HG03064 (cell line): ENCODE data around the gene SLX4.
"Not testable (repeated sequence)": the region's sequence is repeated elsewhere in the genome, so short reads cannot be mapped to it uniquely, and the experiment has no call there.

Experiments used
- ATAC-seq: cut with Tn5 transposase; IDR thresholded peaks from one replicate; pipeline ENCODE4 v1.9.1; 2021; ENCODE audit warnings: low read depth; ENCODE audit not compliant: unreplicated experiment

SLX4 gene, protein sequence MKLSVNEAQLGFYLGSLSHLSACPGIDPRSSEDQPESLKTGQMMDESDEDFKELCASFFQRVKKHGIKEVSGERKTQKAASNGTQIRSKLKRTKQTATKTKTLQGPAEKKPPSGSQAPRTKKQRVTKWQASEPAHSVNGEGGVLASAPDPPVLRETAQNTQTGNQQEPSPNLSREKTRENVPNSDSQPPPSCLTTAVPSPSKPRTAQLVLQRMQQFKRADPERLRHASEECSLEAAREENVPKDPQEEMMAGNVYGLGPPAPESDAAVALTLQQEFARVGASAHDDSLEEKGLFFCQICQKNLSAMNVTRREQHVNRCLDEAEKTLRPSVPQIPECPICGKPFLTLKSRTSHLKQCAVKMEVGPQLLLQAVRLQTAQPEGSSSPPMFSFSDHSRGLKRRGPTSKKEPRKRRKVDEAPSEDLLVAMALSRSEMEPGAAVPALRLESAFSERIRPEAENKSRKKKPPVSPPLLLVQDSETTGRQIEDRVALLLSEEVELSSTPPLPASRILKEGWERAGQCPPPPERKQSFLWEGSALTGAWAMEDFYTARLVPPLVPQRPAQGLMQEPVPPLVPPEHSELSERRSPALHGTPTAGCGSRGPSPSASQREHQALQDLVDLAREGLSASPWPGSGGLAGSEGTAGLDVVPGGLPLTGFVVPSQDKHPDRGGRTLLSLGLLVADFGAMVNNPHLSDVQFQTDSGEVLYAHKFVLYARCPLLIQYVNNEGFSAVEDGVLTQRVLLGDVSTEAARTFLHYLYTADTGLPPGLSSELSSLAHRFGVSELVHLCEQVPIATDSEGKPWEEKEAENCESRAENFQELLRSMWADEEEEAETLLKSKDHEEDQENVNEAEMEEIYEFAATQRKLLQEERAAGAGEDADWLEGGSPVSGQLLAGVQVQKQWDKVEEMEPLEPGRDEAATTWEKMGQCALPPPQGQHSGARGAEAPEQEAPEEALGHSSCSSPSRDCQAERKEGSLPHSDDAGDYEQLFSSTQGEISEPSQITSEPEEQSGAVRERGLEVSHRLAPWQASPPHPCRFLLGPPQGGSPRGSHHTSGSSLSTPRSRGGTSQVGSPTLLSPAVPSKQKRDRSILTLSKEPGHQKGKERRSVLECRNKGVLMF (N-terminal part only)

DNA sequence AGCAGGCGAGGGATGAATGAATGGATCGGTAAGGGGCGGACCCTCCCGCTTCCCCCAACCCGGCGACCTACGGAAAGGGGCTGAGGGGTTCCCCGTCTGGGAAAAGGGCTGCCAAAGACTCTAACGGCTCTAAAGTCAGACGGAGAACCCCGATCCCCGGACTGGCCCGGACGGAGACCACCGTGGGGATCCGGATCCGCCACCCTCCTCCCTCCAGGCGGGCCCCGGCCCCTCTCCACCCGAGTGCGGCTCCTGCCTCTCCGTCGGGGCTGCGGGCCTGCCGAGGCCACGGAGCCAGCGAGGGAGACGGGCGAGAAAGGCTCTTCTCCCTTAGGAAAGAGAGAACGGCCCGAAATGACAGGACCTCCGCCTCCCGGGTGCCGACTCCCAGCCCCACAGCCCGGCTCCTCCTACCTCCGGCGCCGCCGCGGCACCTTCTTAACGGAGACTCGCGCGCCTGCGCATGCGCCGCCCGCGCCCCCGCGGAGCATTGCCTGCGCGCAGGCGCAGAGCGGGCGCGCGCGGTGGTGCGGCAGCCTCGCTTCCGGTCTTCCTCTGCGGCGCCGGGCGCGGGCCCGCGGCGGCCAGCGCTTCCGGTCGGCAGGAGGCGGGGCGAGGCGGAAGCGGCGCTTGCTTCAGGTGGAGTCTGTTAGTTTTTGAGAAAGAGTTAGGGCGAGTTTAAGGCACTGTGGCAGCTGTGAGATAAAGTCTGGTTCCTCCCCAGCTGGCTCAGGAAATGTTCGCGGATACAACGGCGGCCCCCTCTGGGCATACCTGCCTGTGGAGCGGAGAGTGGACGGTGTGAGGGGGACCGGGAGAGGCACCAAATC is at the start of gene SLX4:
Gene SLX4 (minus strand): TSS at position 461 of the 830 bp plus-strand sequence. CDS start 2,642 bp downstream, outside the sequence.
- peak; percentile 81 for ATAC-seq

DNA sequence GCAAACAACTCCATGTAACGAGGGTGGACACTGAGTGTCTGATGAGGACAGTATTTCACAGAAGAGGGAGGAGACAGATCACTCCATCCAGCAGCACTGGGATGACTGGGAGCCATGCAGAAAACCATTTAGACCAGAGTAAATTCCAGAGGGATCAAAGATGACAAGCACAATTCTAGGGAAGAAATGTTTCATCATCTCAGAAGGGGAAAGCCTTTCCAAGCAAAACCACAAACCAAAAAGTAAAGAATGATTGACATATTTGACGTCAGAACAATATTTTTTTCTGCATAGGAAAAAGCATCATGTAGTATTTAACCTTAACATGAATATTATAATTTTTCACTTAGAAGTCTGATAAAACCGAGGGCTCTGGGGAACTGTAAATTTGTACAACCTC is 47.8 kb upstream of the SLX4 start:
- ATAC-seq = no peak

DNA sequence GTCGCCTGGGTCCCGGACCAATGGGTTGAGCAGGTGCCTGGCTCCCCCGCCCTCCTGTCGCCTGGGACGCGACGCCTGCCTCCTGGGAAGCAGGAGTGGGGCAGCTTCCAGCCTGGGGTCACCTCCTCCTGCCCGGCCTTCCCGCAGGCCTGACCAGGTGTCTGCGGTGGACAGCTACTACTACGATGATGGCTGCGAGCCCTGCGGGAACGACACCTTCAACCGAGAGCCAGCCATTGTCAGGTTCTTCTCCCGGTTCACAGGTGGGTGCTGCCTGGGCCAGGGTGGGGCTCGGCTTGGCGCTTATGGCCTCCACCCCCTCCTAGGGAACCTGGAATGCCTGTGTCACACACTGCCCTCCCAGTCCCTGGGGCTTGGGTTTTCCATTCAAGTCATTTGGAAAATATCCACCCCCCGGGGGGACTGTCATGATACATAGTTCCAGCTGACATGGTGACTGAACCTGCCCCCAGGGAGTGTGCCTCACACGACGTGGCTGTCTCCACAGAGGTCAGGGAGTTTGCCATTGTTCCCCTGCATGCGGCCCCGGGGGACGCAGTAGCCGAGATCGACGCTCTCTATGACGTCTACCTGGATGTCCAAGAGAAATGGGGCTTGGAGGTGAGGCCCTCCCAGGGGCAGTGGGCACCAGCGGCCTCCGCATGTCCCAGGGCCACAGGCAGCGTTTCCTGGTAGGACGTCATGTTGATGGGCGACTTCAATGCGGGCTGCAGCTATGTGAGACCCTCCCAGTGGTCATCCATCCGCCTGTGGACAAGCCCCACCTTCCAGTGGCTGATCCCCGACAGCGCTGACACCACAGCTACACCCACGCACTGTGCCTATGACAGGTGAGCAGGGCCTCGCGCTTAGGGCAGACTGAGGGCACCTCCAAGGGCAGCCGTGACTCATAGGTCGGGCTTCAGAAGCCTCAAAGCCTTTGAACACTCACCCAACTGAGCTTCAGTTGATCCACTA is 45.4 kb upstream of the SLX4 start:
- no peak for ATAC-seq

DNA sequence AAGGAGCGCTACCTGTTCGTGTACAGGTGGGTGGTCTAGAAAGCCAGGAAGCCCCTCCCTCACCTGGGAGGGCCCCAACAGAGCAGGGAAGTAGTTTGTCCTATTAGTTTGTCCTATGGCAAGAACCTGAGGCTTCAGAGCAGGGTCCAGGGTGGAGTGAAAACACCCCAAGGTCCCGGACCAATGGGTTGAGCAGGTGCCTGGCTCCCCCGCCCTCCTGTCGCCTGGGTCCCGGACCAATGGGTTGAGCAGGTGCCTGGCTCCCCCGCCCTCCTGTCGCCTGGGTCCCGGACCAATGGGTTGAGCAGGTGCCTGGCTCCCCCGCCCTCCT is 44.7 kb upstream of the SLX4 start:
- ATAC-seq = not testable (repeated sequence)

DNA sequence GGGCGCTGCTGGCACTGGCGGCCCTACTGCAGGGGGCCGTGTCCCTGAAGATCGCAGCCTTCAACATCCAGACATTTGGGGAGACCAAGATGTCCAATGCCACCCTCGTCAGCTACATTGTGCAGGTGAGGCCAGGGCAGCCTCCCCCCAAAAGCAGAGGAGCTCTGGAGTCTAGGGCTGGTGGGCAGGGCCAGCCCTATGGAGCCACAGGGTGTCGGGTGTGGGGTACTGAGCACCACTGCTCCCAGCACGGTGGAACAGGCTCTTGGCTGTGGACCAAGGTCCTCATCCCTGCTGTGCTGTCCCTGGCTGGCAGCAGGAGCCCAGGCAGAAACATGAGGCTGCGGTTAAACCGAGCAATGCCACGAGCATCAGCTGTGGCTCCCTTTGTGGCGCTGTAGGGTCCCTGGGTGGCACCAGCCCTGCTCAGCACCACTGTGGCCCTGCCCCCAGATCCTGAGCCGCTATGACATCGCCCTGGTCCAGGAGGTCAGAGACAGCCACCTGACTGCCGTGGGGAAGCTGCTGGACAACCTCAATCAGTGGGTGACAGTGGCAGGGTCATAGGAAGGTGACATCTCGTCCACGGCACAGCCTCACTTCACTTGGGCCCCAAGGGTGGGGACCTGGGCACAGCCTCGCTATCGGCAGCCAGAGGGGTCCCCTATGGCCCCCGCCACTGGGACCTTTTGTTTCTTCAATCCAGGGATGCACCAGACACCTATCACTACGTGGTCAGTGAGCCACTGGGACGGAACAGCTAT is 44.2 kb upstream of the SLX4 start:
- ATAC-seq = no peak

DNA sequence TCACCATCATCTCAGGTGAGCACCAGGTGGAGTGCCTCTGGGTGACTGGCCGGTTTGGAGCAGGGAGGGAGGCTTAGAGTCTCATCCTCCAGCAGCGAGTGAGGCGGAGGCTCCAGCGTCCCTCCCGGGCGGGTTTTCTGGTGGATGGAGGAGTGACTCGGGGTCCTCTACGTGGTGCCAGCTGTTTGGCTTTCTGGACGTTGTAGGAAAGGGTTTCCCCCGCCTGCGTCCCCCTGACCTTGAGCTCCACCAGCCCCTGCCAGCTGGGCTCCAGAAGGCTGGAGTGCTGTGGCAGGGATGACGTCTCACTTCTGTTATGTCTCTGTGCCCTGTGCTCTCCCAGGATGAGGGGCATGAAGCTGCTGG is 43.6 kb upstream of the SLX4 start:
- no peak for ATAC-seq

DNA sequence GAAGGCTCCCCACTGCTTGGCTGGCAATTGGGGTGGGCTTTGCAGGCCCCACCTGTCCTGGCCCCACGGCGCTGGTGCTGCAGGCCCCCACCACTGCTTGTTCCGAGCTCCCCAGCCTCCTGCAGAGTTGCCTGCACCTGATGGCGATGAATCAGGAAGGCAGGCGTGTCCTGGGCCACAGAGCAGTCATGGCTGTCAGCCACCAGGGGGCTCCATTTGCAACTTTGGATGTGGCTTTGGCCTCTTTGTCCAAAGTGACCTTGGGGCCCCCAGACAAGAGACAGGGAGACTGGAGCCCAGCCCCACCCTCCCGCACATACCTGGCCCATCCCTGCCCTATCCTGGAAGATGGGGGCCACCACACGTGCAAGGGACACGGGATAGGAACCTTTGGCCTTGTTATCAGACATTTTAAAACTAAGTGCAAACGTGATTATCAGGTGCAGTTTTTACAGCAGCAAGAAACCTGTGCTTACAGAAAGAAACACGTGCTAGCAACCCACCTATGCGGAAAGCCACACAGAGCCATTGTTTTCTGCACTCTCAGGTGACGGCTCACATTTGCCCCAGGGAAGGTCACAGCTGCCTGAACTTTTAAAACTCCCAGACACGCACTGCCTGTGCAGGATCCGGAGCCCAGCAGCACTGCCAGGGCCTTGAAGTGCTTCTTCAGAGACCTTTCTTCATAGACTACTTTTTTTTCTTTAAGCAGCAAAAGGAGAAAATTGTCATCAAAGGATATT is 43.0 kb upstream of the SLX4 start, which contains the start of gene DNASE1:
Gene DNASE1 (plus strand): TSS at position 443 of the 743 bp plus-strand sequence. CDS start 683 bp downstream, outside the sequence.
- ATAC-seq = no peak

DNA sequence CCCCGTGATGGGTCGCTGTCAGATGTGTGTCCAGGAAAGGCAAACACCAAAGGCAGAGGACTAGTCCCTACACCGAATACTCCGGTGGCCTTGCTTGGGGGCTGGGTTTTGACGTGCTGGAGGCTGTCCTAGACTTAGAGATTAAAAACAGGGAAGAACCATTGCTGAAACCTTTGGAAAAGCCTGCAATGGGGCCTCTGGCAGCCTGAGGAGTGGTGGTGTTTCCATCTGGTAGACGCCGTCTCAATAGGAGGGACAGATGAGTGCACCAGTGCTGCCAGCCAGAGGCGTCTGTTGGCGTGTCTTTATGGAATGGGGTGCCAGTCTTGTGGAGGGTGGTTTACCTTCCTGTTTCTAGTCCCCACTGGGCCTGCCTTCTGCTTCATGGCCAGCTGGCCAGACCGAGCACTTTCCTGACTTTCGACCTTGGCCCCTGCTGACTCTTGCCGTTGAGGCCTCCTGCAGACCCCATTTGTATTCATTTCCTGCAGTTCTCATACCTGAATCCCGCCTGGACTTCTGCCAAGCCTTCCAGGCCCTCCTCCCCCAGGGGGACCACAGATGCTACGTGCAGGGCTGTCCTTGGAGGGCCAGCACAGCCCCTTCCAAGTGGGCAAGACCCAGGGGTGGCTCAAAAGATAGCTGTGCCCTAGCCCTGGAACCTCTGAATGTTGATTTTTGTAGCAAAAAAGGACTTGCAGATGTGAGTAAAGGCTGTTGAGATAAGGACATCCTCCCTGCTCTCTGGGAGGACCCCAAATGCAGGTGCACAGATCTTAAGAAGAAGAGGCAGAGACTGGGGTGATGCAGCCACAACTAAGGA is 41.2 kb upstream of the SLX4 start:
- ATAC-seq = no peak

DNA sequence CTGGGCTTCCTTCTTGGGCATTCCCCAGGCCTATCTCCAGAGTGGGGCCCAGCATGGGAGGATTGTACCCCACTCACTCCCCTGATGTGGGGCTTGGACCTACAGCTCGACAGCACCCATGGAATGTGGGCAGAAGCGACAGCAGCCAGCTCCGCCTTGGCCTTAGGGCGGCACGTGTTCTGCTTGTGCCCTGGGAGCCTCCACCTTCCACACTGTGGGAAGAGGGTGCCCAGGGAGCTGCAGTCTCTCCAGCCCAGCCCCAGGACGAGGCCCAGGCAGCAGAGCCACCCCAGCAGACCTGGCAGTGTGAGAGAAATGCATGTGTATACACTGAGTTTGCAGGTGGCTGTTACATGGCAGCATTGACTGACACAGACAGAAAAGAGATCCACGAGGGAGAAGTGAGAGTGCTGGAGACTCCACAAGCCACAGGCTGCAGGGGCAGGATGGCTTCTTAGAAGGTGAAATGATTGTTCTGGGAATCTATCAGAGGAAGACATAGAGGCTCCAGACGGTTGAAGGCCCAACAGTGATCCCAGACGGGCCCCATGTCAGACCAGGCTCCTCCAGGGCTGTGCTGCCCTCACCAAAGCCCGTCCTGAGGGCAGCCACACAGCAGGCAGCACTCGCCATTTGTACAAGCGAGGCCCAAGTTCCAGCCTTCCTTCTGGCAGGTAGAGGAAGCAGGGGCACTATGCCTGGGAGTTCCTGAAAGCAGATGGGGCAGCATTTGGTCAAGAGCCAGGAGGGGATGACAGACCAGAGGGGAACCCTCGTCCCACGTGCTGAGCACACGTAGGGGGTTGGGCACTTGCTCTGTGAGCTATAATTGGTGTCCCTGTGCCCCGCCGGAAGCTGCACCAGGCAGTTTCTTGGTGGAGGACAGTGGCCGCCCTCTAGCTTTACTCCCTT is 40.3 kb upstream of the SLX4 start:
- no peak for ATAC-seq

DNA sequence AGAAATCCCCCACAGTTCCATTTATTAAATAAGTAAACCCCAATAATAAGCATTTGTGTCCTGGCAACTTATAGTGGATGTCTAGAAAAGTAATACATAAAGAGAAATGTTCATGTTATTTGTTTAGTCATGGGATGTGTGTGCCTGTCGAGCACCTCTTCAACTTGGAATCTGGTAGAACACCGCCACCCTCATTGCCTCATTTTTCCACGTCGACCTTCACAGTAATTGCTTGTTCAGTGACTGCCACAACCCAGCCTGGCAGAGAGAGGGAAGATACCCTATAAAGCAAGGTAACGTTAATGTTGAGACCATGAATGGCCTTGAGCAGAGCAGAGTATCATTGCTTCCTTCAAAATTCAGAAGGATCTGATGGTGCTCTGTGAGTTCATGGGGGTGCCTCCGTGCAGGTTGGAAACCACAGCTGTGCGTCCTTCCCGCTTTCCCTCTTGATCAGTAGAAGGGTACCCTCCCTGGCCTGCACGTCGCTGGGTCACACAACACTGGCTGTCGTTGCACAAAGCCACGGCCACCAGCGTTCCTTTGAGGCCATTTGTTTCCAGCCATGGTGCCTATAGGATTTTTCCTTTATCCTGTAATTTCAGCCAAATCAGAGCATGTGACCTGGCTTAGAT is 39.3 kb upstream of the SLX4 start:
- no peak for ATAC-seq

DNA sequence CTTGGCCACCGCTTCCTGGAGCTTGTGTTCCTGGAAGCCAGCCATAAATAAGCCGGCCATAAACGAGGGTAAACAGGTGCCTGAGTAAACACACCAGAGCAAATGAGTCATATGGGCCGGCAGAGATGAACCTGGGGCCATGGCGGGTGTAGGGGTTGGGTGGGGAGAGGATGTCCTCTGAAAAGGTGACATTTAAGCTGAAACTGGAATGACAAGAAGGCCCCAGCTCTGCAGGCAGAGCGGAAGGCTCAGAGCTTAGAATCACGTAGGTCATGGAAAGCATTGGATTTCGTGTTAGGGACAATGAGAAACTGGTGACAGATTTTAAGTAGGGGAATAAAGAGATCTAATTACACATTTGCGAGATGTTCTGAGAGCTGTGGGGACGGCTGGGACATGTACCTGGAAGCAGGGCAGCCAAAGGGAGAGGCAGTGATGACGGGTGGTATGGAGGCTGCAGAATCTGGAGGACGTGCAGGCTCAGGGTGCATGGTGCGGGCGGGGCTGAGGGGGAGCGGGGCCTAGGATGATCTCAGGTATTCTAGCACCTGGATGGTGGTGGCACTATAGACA is 35.0 kb upstream of the SLX4 start:
- no peak for ATAC-seq

DNA sequence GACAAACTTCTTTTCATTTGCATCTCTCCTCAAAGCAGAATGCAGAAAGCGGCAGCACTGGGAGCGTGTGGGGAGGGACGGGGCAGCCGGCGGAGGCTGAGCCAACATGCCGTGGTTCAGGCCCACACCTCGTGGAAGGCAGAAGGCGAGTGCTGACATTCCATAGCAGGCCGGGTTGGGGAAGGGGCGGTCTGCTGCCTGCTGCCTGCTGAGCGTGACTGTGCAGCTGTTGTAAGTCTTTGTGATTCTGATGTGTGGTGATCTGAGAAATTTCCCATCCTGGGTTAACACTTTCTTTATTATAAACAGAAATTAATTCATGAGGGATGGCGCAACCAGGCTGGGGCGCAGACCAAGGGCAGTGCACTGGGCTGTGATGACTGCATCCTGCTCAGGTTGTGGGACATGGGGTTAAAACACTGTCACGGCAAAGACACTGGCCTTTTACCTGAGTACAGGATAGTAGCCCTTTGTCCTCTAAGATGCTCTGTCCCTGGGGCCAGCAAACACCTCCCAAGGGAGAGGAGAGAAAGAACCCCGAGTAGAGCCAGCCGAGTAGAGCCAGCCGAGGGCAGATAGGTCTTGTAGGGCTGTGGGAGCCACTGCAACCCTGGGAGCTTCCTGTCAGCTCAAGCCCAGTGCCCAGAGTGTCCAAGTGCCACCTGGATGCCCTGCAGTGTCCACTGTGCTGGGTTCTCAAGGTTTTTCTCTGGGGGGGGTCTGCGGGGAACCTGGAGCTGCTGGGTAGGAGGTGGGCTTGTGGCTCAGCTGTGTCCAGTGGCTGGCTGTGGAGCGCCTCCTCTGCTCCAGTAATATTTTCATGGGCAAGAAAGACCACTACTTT is 34.3 kb upstream of the SLX4 start:
- ATAC-seq = no peak

DNA sequence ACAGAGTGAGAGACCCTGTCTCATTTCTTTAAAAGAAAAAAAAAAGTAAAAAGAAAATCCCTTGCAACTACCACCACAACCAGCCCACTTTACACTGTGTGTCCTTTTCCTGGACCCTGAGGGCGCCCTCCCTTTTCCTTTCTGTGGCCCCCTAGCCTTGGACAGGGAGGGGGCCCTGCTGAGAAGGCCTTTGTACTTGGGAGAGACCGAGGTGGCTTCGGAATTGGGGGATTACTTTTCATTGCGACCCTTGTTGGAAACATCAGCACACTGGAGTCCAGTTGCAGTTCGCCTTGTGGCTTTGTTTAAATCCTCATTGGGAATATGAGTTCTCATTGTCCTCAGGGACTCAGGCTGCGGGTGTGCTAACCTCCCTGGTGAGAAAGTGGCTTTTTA is 33.7 kb upstream of the SLX4 start:
- no peak for ATAC-seq

DNA sequence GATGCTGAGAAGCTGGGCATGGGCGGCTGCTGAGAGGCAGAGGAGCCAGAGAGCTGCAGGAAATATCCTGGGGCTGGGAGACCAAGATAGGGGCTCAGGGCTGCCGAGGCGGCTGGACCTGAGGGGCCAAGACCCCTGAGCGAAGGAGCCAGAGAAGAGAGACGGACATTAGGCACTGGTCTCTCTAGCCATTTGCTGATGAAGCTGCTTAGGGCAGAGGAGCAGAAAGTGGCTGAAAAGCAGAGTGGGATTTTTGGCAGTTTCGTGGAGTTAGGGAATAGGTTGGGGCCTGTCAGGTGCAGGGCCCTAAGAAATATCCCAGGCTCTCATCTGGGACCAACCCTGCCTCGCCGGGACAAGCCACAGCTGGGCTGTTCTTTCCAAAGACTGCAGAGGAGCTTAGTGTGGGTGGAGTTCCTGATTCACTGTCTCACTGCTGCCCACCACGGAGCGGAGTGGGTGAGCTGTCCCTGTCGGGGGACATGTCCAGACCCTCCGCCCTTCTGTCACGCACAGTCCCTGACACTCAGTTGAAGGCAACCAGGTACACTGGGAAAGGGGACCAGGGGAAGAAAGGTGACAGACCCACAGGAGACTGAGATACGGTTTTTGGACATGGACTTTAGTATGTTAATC is 31.8 kb upstream of the SLX4 start:
- ATAC-seq = no peak
